AG10803 (cell line): ENCODE measurements around the gene RERE.

Experiments
- DNase-seq: peaks from one replicate; pipeline ENCODE4 v3.0.0; 2010; ENCODE audit warnings: low read depth
- H3K4me3 ChIP-seq: 2 replicates; pipeline ENCODE4 v1.5.1; 2011; ENCODE audit warnings: mild to moderate bottlenecking, low read length, control low read depth
- CTCF ChIP-seq: conservative IDR thresholded peaks from 2 replicates; pipeline ENCODE4 v1.5.1; 2011; ENCODE audit warnings: mild to moderate bottlenecking, low read length, control low read depth, inconsistent platforms

Gene RERE

DNA sequence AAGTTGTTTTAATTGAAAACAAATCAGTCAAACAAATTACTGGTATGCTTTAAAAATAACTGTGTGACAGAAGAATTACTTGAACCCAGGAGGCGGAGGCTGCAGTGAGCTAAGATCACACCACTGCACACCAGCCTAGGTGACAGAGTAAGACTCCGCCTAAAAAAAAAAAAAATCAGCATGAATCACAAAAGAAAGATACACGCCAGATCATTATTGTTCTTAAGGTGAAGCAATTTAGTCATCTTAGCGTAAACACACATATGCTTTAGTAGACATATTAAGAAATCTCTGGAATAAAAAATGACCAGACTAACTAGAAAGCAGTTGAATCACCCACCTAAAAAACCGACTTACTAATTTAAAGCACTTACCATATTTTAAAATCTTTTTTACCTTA is 20.2 kb downstream of the RERE start:
- no peak overlapping the region for H3K4me3 ChIP-seq
- TF ChIP-seq CTCF: no peak
- no peak for DNase-seq

GRCh38 chr1:8796812-8797211 is 20.6 kb downstream of the RERE start:
- no peak for TF ChIP-seq CTCF
- no peak for DNase-seq
- no peak overlapping the region for H3K4me3 ChIP-seq

- no peak for TF ChIP-seq CTCF
- DNase-seq: no peak
These were observed 22.8 kb downstream of the RERE start for GRCh38 chr1:8794605-8795004.

DNA sequence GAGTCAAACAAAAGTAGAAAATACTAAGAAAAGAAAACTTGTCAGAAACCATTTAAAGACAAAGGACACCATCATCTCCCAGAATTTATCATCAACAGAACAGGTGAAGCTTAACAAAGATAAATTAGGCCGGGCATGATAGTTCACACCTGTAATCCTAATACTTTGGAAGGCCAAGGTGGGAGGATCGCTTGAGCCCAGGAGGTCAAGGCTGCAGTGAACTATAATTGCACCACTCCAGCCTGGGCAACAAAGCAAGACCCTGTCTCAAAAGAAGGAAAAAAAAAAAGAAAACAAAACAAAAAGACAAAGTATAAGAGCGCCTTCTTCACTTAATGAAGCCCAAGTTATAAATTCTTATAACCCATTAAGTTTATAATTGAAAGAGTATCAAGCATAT is 25.6 kb downstream of the RERE start:
- no peak overlapping the region for H3K4me3 ChIP-seq
- no peak for TF ChIP-seq CTCF
- DNase-seq: no peak

More at GRCh38 chr1:8794605-8795004, 22.8 kb downstream of the RERE start:
- H3K4me3 ChIP-seq: no peak overlapping the region

- DNase-seq: no peak
- no peak for TF ChIP-seq CTCF
- H3K4me3 ChIP-seq: no peak overlapping the region
These were observed 26.5 kb downstream of the RERE start for GRCh38 chr1:8790987-8791386.

GRCh38 chr1:8790478-8790877 is 27.0 kb downstream of the RERE start:
- H3K4me3 ChIP-seq: no peak overlapping the region
- no peak for TF ChIP-seq CTCF
- DNase-seq: no peak

DNA sequence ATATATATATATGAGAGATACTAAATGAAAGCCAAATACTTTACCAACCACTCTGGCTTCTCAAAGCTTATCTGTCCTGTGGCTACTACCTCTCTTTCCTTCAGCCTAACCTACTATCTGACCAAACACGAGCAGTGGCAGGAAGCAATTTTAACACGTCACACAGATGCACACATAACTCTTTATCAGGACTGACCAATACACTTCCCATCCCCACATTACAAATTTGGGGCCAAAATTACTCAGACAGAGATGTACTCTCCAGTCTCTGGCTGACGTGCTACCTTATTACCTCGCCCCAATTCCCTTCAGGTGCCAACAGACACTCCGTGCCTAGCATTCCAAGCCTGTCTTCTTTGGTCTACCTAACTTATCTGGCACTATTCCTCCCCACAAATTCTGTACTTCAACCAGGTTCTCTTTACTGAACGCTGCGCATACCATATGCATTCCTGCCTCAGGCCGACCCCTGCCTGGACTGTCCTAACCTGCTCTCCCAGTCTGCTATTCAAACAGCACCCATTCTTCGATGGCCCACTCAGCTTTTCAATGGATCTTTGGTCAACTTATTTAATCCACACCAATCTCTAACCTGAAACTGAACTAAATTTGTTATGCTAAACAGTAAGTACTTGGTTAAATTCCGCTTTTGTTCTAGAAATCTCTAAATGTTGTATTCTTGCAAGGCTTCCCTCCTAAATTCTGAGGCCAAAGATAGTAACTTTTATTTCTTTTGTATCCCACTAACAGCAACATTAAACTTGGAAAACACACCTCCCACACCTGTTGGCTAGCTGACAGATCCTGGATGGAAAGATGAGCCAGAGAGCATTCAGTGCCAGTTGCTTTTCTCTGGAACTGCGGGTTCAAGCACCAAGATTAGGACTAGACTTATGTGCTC is 27.9 kb downstream of the RERE start:
- H3K4me3 ChIP-seq: no peak overlapping the region
- no peak for TF ChIP-seq CTCF
- no peak for DNase-seq
